ENCODE results near the gene SLC29A3. TPM values are rescaled to one million over a fixed set of nuclear protein-coding genes. Genes with fewer than 3 reads are reported as not detected.

SLC29A3 gene
- total RNA-seq, 1 donor from 2014 or later: 2.5 TPM

GRCh38 chr10:71347587-71348395 is 28.7 kb downstream of the SLC29A3 start:
- Mint-ChIP-seq H3K36me3 (no peaks in the 10 kb centered on the region), H3K27ac (peak overlapping the region; percentile 50), H3K4me3 (no peak overlapping the region), H3K9me3 (no peaks in the 10 kb centered on the region), H3K27me3 (ENCODE audit: insufficient read depth, low read depth) (peaks cover 6% of the 10 kb centered on the region), H3K4me1 (peaks cover 32% of the 10 kb centered on the region)
- Histone ChIP-seq H3K27me3 (no peaks in the 10 kb centered on the region), H4K20me1 (ENCODE audit: low read depth) (no peaks in the 10 kb centered on the region), H3K4me1 (peaks cover 19% of the 10 kb centered on the region), H3K4me3 (no peak overlapping the region), H3K79me2 (ENCODE audit: low read depth) (no peaks in the 10 kb centered on the region), H3K4me2 (no peak overlapping the region), H3F3A (ENCODE audit: low read depth) (peaks cover 12% of the 10 kb centered on the region), H3K27ac (no peak overlapping the region), H3K36me3 (no peaks in the 10 kb centered on the region), H3K9me3 (ENCODE audit: low read depth) (no peaks in the 10 kb centered on the region), H2AFZ (replicated peaks) (no peak overlapping the region), H3K9ac (no peak overlapping the region)
- TF ChIP-seq EZH2 (IDR thresholded peaks at IDR 0.05) (no peak), CTCF (IDR thresholded peaks at IDR 0.05) (no peak), EZH2phosphoT487 (IDR thresholded peaks at IDR 0.05) (no peak)
- DNase-seq (ENCODE audit: low spot score): no peak

- Histone ChIP-seq H3K9ac (no peak overlapping the region), H3K27me3 (no peaks in the 10 kb centered on the region), H4K20me1 (ENCODE audit: low read depth) (no peaks in the 10 kb centered on the region), H3K79me2 (ENCODE audit: low read depth) (no peaks in the 10 kb centered on the region), H2AFZ (replicated peaks) (no peak overlapping the region), H3K27ac (no peak overlapping the region), H3K36me3 (no peaks in the 10 kb centered on the region), H3K9me3 (ENCODE audit: low read depth) (no peaks in the 10 kb centered on the region), H3K4me1 (peaks cover 18% of the 10 kb centered on the region), H3K4me2 (no peak overlapping the region), H3F3A (ENCODE audit: low read depth) (peaks cover 9% of the 10 kb centered on the region), H3K4me3 (no peak overlapping the region)
- peaks cover 30% of the 10 kb centered on the region for H3K4me1 Mint-ChIP-seq
- H3K9me3 Mint-ChIP-seq: no peaks in the 10 kb centered on the region
- no peak overlapping the region for H3K27ac Mint-ChIP-seq
- peaks cover 6% of the 10 kb centered on the region for H3K27me3 Mint-ChIP-seq (ENCODE audit: insufficient read depth, low read depth)
- DNase-seq (ENCODE audit: low spot score): no peak
- no peaks in the 10 kb centered on the region for H3K36me3 Mint-ChIP-seq
- TF ChIP-seq EZH2 (IDR thresholded peaks at IDR 0.05) (no peak), CTCF (IDR thresholded peaks at IDR 0.05) (no peak), EZH2phosphoT487 (IDR thresholded peaks at IDR 0.05) (no peak)
- H3K4me3 Mint-ChIP-seq: no peak overlapping the region
Measured at GRCh38 chr10:71348850-71349249, 29.8 kb downstream of the SLC29A3 start.

GRCh38 chr10:71349406-71349805 is 30.3 kb downstream of the SLC29A3 start:
- H3K27ac Mint-ChIP-seq: no peak overlapping the region
- Histone ChIP-seq H3K4me3 (no peak overlapping the region), H3K9me3 (ENCODE audit: low read depth) (no peaks in the 10 kb centered on the region), H3K4me2 (no peak overlapping the region), H3K79me2 (ENCODE audit: low read depth) (no peaks in the 10 kb centered on the region), H2AFZ (replicated peaks) (no peak overlapping the region), H3K4me1 (peaks cover 12% of the 10 kb centered on the region), H4K20me1 (ENCODE audit: low read depth) (no peaks in the 10 kb centered on the region), H3F3A (ENCODE audit: low read depth) (peaks cover 8% of the 10 kb centered on the region), H3K27me3 (no peaks in the 10 kb centered on the region), H3K9ac (no peak overlapping the region), H3K27ac (no peak overlapping the region), H3K36me3 (no peaks in the 10 kb centered on the region)
- peaks cover 25% of the 10 kb centered on the region for H3K4me1 Mint-ChIP-seq
- DNase-seq (ENCODE audit: low spot score): no peak
- H3K9me3 Mint-ChIP-seq: no peaks in the 10 kb centered on the region
- peaks cover 6% of the 10 kb centered on the region for H3K27me3 Mint-ChIP-seq (ENCODE audit: insufficient read depth, low read depth)
- H3K4me3 Mint-ChIP-seq: no peak overlapping the region
- TF ChIP-seq EZH2 (IDR thresholded peaks at IDR 0.05): no peak
- TF ChIP-seq CTCF (IDR thresholded peaks at IDR 0.05): no peak
- TF ChIP-seq EZH2phosphoT487 (IDR thresholded peaks at IDR 0.05): no peak
- no peaks in the 10 kb centered on the region for H3K36me3 Mint-ChIP-seq

Measured in neural progenitor cell (in vitro differentiated cells).